PC-3 (cell line): ENCODE measurements around the gene TSPEAR.

Experiments
- CTCF ChIP-seq: fragments of 300-600 bp; sonication (generic); conservative IDR thresholded peaks from 2 replicates; pipeline ENCODE4 v1.5.1; 2017; ENCODE audit warnings: antibody characterized with exemption, low read depth, mild to moderate bottlenecking, low read length
- EZH2 ChIP-seq: fragments of 300-600 bp; sonication (generic); IDR thresholded peaks from one replicate; pipeline ENCODE4 v1.6.1; 2017; ENCODE audit warnings: antibody characterized with exemption, mild to moderate bottlenecking, low read length; ENCODE audit not compliant: unreplicated experiment

- no peak for TF ChIP-seq CTCF
- TF ChIP-seq EZH2 = no peak
Measured at GRCh38 chr21:44539991-44540666, 171.2 kb downstream of the TSPEAR start, which contains the start of gene KRTAP10-1.
